ENCODE data around the gene GNAO1.

- TF ChIP-seq CTCF (IDR thresholded peaks at IDR 0.05): no peak
- no peak for TF ChIP-seq POLR2AphosphoS5 (IDR thresholded peaks at IDR 0.05)
- no peak for TF ChIP-seq EP300 (IDR thresholded peaks at IDR 0.05)
Observed at GRCh38 chr16:56362057-56362655, 170.9 kb downstream of the GNAO1 start.
